K562 (cell line): ENCODE results near the gene LAMTOR4. TPM values are rescaled to one million over a fixed set of nuclear protein-coding genes. Genes with fewer than 3 reads are reported as not detected.
A peak's percentile ranks its signal among the peaks of the same experiment; 100 is the strongest.

ENCODE experiments used
- ATAC-seq: fragments of 200-7000 bp; cut with Tn5 transposase; 3 replicates; pipeline ENCODE4 v1.9.1; 2020; ENCODE audit warnings: moderate library complexity
- BruUV-seq: library from RNA; stranded (reverse); fragments of 400-500 nt; replicated peaks from 2 replicates; lab custom pipeline; 2021; lab: Mats Ljungman, UMichigan
- CTCF ChIA-PET: fragments of 300-600 bp; formaldehyde crosslinking; extraction: SDS; loops from one replicate; lab custom pipeline; 2021; ENCODE audit warnings: low intra/inter-chr PET ratio; lab: Yijun Ruan, JAX
- POLR2A ChIA-PET: fragments of 300-600, 350-650 bp; sonication (Branson Sonifier 250); formaldehyde crosslinking; extraction: SDS; loops from one replicate; lab custom pipeline; 2021; ENCODE audit warnings: antibody characterized with exemption, inconsistent platforms; lab: Yijun Ruan, JAX
- DNase-seq, 4 experiments: peaks; one replicate each; pipeline versions ENCODE4 v3.0.0 to v3.0.0-alpha.2; 2011 to 2018; ENCODE audit warnings: low spot score in 3 of 4, mixed read lengths in 3 of 4; ENCODE audit errors: extremely low read depth in 1 of 4
- FAIRE-seq: peaks from 2 replicates; lab custom pipeline; 2011; peaks lifted over from hg19 to GRCh38; lab: Jason Lieb, UNC
- H2AFZ ChIP-seq: 2 replicates; pipeline ENCODE4 v1.6.0; 2011; ENCODE audit warnings: low read depth, low read length, control low read depth, inconsistent platforms
- H3K27ac ChIP-seq: fragments of 200-600 bp; 3 replicates; pipeline ENCODE4 v1.8.0; 2011; ENCODE audit warnings: low read depth, mild to moderate bottlenecking, control low read depth, inconsistent platforms, low read length, moderate library complexity, mixed read lengths; ENCODE audit errors: extremely low read depth
- H3K27me3 ChIP-seq, 2 experiments: fragments of 300-600 bp in 1 of 2; 2 replicates in 1 of 2; 3 replicates in 1 of 2; pipeline versions ENCODE4 v1.6.0 to v1.8.0; 2011; ENCODE audit warnings: inconsistent platforms in 2 of 2, low read length in 2 of 2, mild to moderate bottlenecking in 1 of 2, mixed read lengths in 1 of 2, moderate library complexity in 1 of 2; ENCODE audit not compliant: control insufficient read depth in 2 of 2, insufficient read depth in 2 of 2
- H3K36me3 ChIP-seq: fragments of 300-600 bp; 3 replicates; pipeline ENCODE4 v1.8.0; 2011; ENCODE audit warnings: mild to moderate bottlenecking, low read length, inconsistent platforms; ENCODE audit not compliant: control insufficient read depth, insufficient read depth
- H3K4me1 ChIP-seq, 2 experiments: fragments of 200-600 bp in 1 of 2; replicated peaks in 1 of 2; 2 replicates in 1 of 2; 3 replicates in 1 of 2; pipeline versions ENCODE4 v1.5.1 to v1.8.0; 2011; ENCODE audit warnings: inconsistent platforms in 2 of 2, low read length in 2 of 2, mild to moderate bottlenecking in 1 of 2, mixed read lengths in 1 of 2, moderate library complexity in 1 of 2; ENCODE audit not compliant: control insufficient read depth in 2 of 2, insufficient read depth in 2 of 2
- H3K4me2 ChIP-seq: 2 replicates; pipeline ENCODE4 v1.6.1; 2011; ENCODE audit warnings: low read length, control low read depth, inconsistent platforms, mixed read lengths; ENCODE audit not compliant: insufficient read depth
- H3K4me3 ChIP-seq: fragments of 200-600 bp; sonication (generic), shearing (Covaris generic); 2 replicates; pipeline ENCODE4 v1.5.1; 2016; ENCODE audit warnings: control low read depth, inconsistent platforms
- H3K79me2 ChIP-seq: fragments of 200-600 bp; 3 replicates; pipeline ENCODE4 v1.8.0; 2011; ENCODE audit warnings: low read length, inconsistent platforms; ENCODE audit not compliant: control insufficient read depth, insufficient read depth
- H3K9ac ChIP-seq, 2 experiments: 2 replicates each; pipeline versions ENCODE4 v1.6.0 to v1.6.1; 2011; ENCODE audit warnings: low read depth in 2 of 2, low read length in 2 of 2, control low read depth in 1 of 2, inconsistent platforms in 1 of 2, mild to moderate bottlenecking in 1 of 2, mixed read lengths in 1 of 2; ENCODE audit not compliant: insufficient read depth in 1 of 2
- H3K9me1 ChIP-seq: one replicate; pipeline ENCODE4 v1.6.0; 2011; ENCODE audit warnings: inconsistent platforms, mild to moderate bottlenecking, low read length, moderate library complexity; ENCODE audit not compliant: control insufficient read depth, insufficient read depth
- H3K9me3 ChIP-seq: replicated peaks from 2 replicates; pipeline ENCODE4 v1.5.1; 2011; ENCODE audit warnings: low read depth, low read length, inconsistent platforms; ENCODE audit not compliant: control insufficient read depth, insufficient read depth
- H4K20me1 ChIP-seq: replicated peaks from 2 replicates; pipeline ENCODE4 v1.6.1; 2011; ENCODE audit warnings: low read length, inconsistent platforms, mixed read lengths; ENCODE audit not compliant: control insufficient read depth, insufficient read depth
- CHCHD3 ChIP-seq: fragments of 250-450 bp; sonication (Bioruptor Pico); IDR thresholded peaks from 2 replicates; pipeline ENCODE4 v2.1.2; 2022; ENCODE audit warnings: mild to moderate bottlenecking
- REST ChIP-seq, 2 experiments: fragments of 450-650 bp; formaldehyde crosslinking in 1 of 2; IDR thresholded peaks; 2 replicates each; pipeline versions ENCODE4 v1.4.0 to v1.6.1; 2014 to 2020; ENCODE audit warnings: mild to moderate bottlenecking in 2 of 2, borderline replicate concordance in 1 of 2, low read depth in 1 of 2
- WGBS: fragments of 100-300 bp; shearing (Covaris generic); methylation state at CpG from one replicate; pipeline ENCODE4 v1.1.6; 2016; ENCODE audit warnings: low coverage, mixed read lengths; ENCODE audit not compliant: insufficient coverage; ENCODE audit errors: missing lambda C conversion rate; 5-methylcytosine and 5-hydroxymethylcytosine counted together
- in situ Hi-C: fragments of 300-500 bp; cut with MboI; formaldehyde crosslinking; loops from 4 replicates; pipeline ENCODE4 v1.15.0; 2018; ENCODE audit warnings: inconsistent platforms, mixed read lengths
- intact Hi-C: fragments of 100-400 bp; cut with micrococcal nuclease; formaldehyde crosslinking; loops from 2 replicates; pipeline ENCODE4 v1.14.2; 2022
- polyA plus RNA-seq, 8 experiments: library from polyadenylated mRNA; depleted of rRNA in 4 of 8; stranded (reverse) in 5 of 8; unstranded in 3 of 8; fragments of >200 nt; fragmentation: Nextera tagmentation in 2 of 8; fragmentation: Illumina TruSeq in 1 of 8; extraction: Ambion mirVana in 2 of 8; extraction: Trizol in 1 of 8; gene quantifications; 2 replicates each; pipeline versions ENCODE4 v1.2.1 to v1.2.3, GENCODE V29; 2011 to 2014; ENCODE audit warnings: inconsistent platforms in 1 of 8, missing spikeins in 1 of 8
- total RNA-seq, 7 experiments: library from RNA; depleted of rRNA in 6 of 7; stranded (reverse); fragments of >200 nt in 6 of 7; fragmentation: Illumina TruSeq in 2 of 7; extraction: Trizol in 2 of 7; gene quantifications; 2 replicates each; pipeline versions ENCODE4 v1.2.1 to v1.2.3, GENCODE V29; 2011 to 2021; ENCODE audit warnings: low replicate concordance in 1 of 7

The LAMTOR4 gene
- total and polyA plus RNA-seq, 9 of the 15 experiments (the other 6 are each of a cell fraction or from before 2014, with no cell fraction given): 79.6 to 314 (median 195) TPM

GRCh38 chr7:100157069-100157333 lies 8.3 kb downstream of the LAMTOR4 start:
- peaks cover 30% of the 10 kb centered on the region for H3K79me2 ChIP-seq
- no peaks in the 10 kb centered on the region for H3K9me1 ChIP-seq
- intact Hi-C loops (loop anchor here (5.0 kb wide), 1 partner anchor 115 kb away; no protein-coding TSS in a partner anchor), in situ Hi-C loops (no loop called here)
- H3K4me1 ChIP-seq: peaks cover 36 to 77% of the 10 kb centered on the region in 2 experiments
- peaks cover 51% of the 10 kb centered on the region for H3K36me3 ChIP-seq
- H3K9me3 ChIP-seq: no peaks in the 10 kb centered on the region
- H4K20me1 ChIP-seq: peaks cover 10% of the 10 kb centered on the region
- ChIA-PET CTCF (interaction anchor here (1.1 kb wide), 1 partner anchor 59 kb away, joined by 3 read pairs; no protein-coding TSS in a partner anchor), POLR2A (interaction anchor here (0.7 to 2.1 kb wide), 7 partner anchors 10 to 45 kb away, joined by 3 to 8 read pairs (median 3); partner anchors contain the start of gene GAL3ST4)
- DNase-seq: no peak
- no peak overlapping the region for H2AFZ ChIP-seq
- TF ChIP-seq REST (IDR thresholded peaks at IDR 0.05; ENCODE audit: borderline replicate concordance): peak; percentile 41; the same call in 1 of the 2 replicates
- no peak for TF ChIP-seq REST (CRISPR knock-in tag; IDR thresholded peaks at IDR 0.05; ENCODE audit: low read depth)
- TF ChIP-seq CHCHD3: no peak
- peak overlapping the region; percentile 89 for H3K4me2 ChIP-seq
- peak overlapping the region; percentile 90 to 98 for H3K9ac ChIP-seq
- no peaks in the 10 kb centered on the region for H3K27me3 ChIP-seq
- 19% methylated on average over 5 of the region's 5 CpGs for WGBS
- H3K27ac ChIP-seq: peak overlapping the region; percentile 91
- no TSS peak for BruUV-seq
- no peak for ATAC-seq
- peak overlapping the region; percentile 99; the same call in 1 of the 2 replicates for H3K4me3 ChIP-seq
- FAIRE-seq: no peak
